Suppressor macrophage (primary cell): ENCODE results near the gene OMD.

Experiments
- DNase-seq, 4 experiments: peaks; one replicate each; pipeline ENCODE4 v3.0.0-alpha.2; 2020 to 2022

Gene OMD

GRCh38 chr9:92408747-92409478, 15.4 kb downstream of the OMD start:
- no peak for DNase-seq

GRCh38 chr9:92407818-92408217, 16.5 kb downstream of the OMD start:
- DNase-seq, result no peak

GRCh38 chr9:92406477-92406876, 17.8 kb downstream of the OMD start:
- peak; percentile 82 to 92 (median 90) for DNase-seq

GRCh38 chr9:92405818-92406217, 18.5 kb downstream of the OMD start:
- no peak for DNase-seq

GRCh38 chr9:92404042-92404836, 20.0 kb downstream of the OMD start, which contains the start of gene OGN:
Gene OGN, minus strand, starts transcription at chr9:92404578. Its CDS starts 1,171 bp downstream, at chr9:92403407.
- DNase-seq, result no peak

GRCh38 chr9:92402826-92403745, 21.2 kb downstream of the OMD start:
- DNase-seq, result no peak

GRCh38 chr9:92402360-92402759, 21.9 kb downstream of the OMD start:
- DNase-seq, result no peak

GRCh38 chr9:92397853-92398252, 26.4 kb downstream of the OMD start:
- no peak for DNase-seq

- no peak for DNase-seq
Measured at GRCh38 chr9:92395617-92396016, 28.7 kb downstream of the OMD start.

- no peak for DNase-seq
Measured at GRCh38 chr9:92393686-92394085, 30.6 kb downstream of the OMD start.

GRCh38 chr9:92392690-92393089, 31.6 kb downstream of the OMD start:
- peak in 2 of 4 experiments; percentile 20 to 31 for DNase-seq

- DNase-seq, result no peak
Measured at GRCh38 chr9:92385953-92386352, 38.3 kb downstream of the OMD start.

- no peak for DNase-seq
Measured at GRCh38 chr9:92385477-92385876, 38.8 kb downstream of the OMD start.

GRCh38 chr9:92385001-92385400, 39.3 kb downstream of the OMD start:
- no peak for DNase-seq

- no peak for DNase-seq
Measured at GRCh38 chr9:92384375-92384774, 39.9 kb downstream of the OMD start.

GRCh38 chr9:92381775-92382174, 42.5 kb downstream of the OMD start:
- DNase-seq, result no peak

GRCh38 chr9:92380603-92381002, 43.7 kb downstream of the OMD start:
- no peak for DNase-seq

GRCh38 chr9:92378865-92379560, 45.3 kb downstream of the OMD start:
- DNase-seq, result no peak

GRCh38 chr9:92377876-92378275, 46.4 kb downstream of the OMD start:
- no peak for DNase-seq

- no peak for DNase-seq
Measured at GRCh38 chr9:92373167-92373566, 51.1 kb downstream of the OMD start.

GRCh38 chr9:92369075-92369474, 55.2 kb downstream of the OMD start:
- no peak for DNase-seq
